ENCODE measurements around the gene SPRR2E.

GRCh38 chr1:153057375-153057774 lies 37.0 kb downstream of the SPRR2E start, which contains the start of gene SPRR2A:
- no peak for TF ChIP-seq YY1 (IDR thresholded peaks at IDR 0.05; ENCODE audit: low read depth, low read length)
- no peak for TF ChIP-seq CTCF (IDR thresholded peaks at IDR 0.05; ENCODE audit: control extremely low read depth in 1 of 3, insufficient read depth in 1 of 3, low read depth in 1 of 3, low read length in 3 of 3)
- no peak for TF ChIP-seq JUND (IDR thresholded peaks at IDR 0.05; ENCODE audit: low read length)
- no peak for TF ChIP-seq ATF3 (IDR thresholded peaks at IDR 0.05; ENCODE audit: insufficient read depth, low read depth, low read length)
- TF ChIP-seq TAF1 (IDR thresholded peaks at IDR 0.05; ENCODE audit: low read depth, low read length), result no peak

All from H1 (cell line).